GM10266 (cell line): ENCODE measurements around the gene GAPDH.

Experiments
- DNase-seq: peaks from one replicate; pipeline ENCODE4 v3.0.0; 2012; ENCODE audit errors: extremely low spot score
- CTCF ChIP-seq: IDR thresholded peaks from 2 replicates; pipeline ENCODE4 v1.5.1; 2012; ENCODE audit warnings: mild to moderate bottlenecking, low read depth; ENCODE audit not compliant: control insufficient read depth, insufficient read depth; ENCODE audit errors: missing control alignments

The GAPDH gene

GRCh38 chr12:6539707-6540134, 5.4 kb downstream of the GAPDH start:
- no peak for TF ChIP-seq CTCF
- DNase-seq = no peak

GRCh38 chr12:6540181-6540877, 6.0 kb downstream of the GAPDH start:
- DNase-seq = peak; percentile 77

GRCh38 chr12:6541371-6542165, 7.3 kb downstream of the GAPDH start:
- DNase-seq = no peak

More at GRCh38 chr12:6540181-6540877, 6.0 kb downstream of the GAPDH start:
- TF ChIP-seq CTCF = peak; percentile 7

GRCh38 chr12:6542209-6543009, 8.1 kb downstream of the GAPDH start:
- no peak for DNase-seq
- no peak for TF ChIP-seq CTCF

More at GRCh38 chr12:6541371-6542165, 7.3 kb downstream of the GAPDH start:
- TF ChIP-seq CTCF = no peak

GRCh38 chr12:6546016-6546415, 11.7 kb downstream of the GAPDH start:
- no peak for DNase-seq
- no peak for TF ChIP-seq CTCF

- DNase-seq = no peak
- TF ChIP-seq CTCF = no peak
Observed at GRCh38 chr12:6547566-6547965, 13.2 kb downstream of the GAPDH start.

- TF ChIP-seq CTCF = no peak
- DNase-seq = no peak
Observed at GRCh38 chr12:6547987-6548386, 13.7 kb downstream of the GAPDH start.
